ENCODE data around the gene ERH. TPM values are rescaled to one million over a fixed set of nuclear protein-coding genes. Genes with fewer than 3 reads are reported as not detected.

Gene ERH
- total RNA-seq, 1 donor from 2014 or later, result 282 TPM

DNA sequence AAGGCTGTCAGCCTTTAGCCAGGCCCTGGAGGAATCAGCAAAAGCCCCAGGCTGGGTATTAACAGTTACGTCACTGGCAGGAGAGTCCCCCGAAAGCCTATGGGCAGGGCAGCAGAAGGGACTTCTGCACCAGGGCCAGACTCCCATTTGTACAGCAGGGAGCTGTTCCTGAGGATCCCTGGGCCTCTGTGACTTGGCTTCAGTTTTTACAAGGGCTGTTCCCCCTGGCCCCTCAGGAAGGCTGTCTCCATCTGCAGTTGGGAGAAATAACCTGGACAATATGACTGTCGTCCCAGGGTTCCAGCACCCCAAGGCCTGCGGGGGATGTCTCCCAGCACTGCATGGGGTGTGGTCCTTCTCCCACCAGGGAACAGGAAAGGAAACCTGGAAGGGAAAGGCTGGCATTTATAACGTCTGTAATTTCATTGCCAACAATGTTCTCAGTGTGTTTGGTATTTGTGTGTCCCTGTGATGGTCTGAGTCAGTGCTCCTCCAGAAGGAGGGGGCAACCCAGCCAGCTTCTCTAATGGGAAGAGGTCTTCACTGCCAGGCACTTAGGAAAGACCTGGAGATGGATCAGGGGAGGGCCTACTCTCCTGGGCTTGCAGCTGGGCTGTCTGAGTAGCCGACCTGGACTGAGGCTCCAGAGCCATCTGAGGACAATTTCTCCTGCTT, 42.4 kb downstream of the ERH start:
- Mint-ChIP-seq H3K27ac (ENCODE audit: unreplicated experiment) (no peak overlapping the region), H3K4me3 (ENCODE audit: unreplicated experiment) (no peak overlapping the region), H3K36me3 (ENCODE audit: low read depth, unreplicated experiment) (no peaks in the 10 kb centered on the region), H3K9me3 (ENCODE audit: unreplicated experiment) (no peaks in the 10 kb centered on the region), H3K27me3 (ENCODE audit: unreplicated experiment) (peaks cover 7% of the 10 kb centered on the region), H3K4me1 (ENCODE audit: unreplicated experiment) (peaks cover 3% of the 10 kb centered on the region)
- DNase-seq (ENCODE audit: low spot score), result no peak
- no peak for TF ChIP-seq CTCF (IDR thresholded peaks at IDR 0.05; ENCODE audit: unreplicated experiment)

DNA sequence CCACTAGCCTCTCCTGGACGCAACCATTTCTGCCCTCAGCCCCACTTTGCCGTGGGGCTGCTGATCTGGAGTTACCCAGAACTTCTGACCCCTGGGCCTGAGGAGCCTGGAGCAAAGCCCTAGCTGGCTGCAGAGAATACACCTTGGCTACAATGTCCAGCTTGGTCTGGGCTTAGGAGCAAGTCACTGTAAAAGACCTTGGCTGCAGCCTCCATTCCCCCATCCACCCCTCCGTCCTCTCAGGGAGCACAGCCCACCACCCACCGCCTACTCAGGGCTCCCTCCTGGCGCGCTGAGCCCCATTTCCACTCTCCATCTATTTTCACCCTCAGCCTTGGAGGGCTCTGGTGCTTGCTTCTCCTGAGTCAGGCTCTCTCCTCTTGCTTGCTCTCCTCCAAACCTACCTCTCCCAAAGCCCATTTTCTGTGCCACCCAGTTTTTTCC, 42.9 kb downstream of the ERH start:
- Mint-ChIP-seq H3K36me3 (ENCODE audit: low read depth, unreplicated experiment) (no peaks in the 10 kb centered on the region), H3K4me1 (ENCODE audit: unreplicated experiment) (peaks cover 3% of the 10 kb centered on the region), H3K4me3 (ENCODE audit: unreplicated experiment) (no peak overlapping the region), H3K27me3 (ENCODE audit: unreplicated experiment) (peaks cover 7% of the 10 kb centered on the region), H3K27ac (ENCODE audit: unreplicated experiment) (no peak overlapping the region), H3K9me3 (ENCODE audit: unreplicated experiment) (no peaks in the 10 kb centered on the region)
- no peak for DNase-seq (ENCODE audit: low spot score)
- TF ChIP-seq CTCF (IDR thresholded peaks at IDR 0.05; ENCODE audit: unreplicated experiment), result no peak

- DNase-seq (ENCODE audit: low spot score), result no peak
- H3K4me1 Mint-ChIP-seq (ENCODE audit: unreplicated experiment), result peaks cover 3% of the 10 kb centered on the region
- no peak overlapping the region for H3K4me3 Mint-ChIP-seq (ENCODE audit: unreplicated experiment)
- H3K27me3 Mint-ChIP-seq (ENCODE audit: unreplicated experiment), result peaks cover 7% of the 10 kb centered on the region
- no peaks in the 10 kb centered on the region for H3K9me3 Mint-ChIP-seq (ENCODE audit: unreplicated experiment)
- H3K27ac Mint-ChIP-seq (ENCODE audit: unreplicated experiment), result no peak overlapping the region
- no peaks in the 10 kb centered on the region for H3K36me3 Mint-ChIP-seq (ENCODE audit: low read depth, unreplicated experiment)
- TF ChIP-seq CTCF (IDR thresholded peaks at IDR 0.05; ENCODE audit: unreplicated experiment), result no peak
These were observed 43.5 kb downstream of the ERH start for GRCh38 chr14:69354383-69355153.

- H3K4me1 Mint-ChIP-seq (ENCODE audit: unreplicated experiment), result peaks cover 3% of the 10 kb centered on the region
- H3K36me3 Mint-ChIP-seq (ENCODE audit: low read depth, unreplicated experiment), result no peaks in the 10 kb centered on the region
- no peaks in the 10 kb centered on the region for H3K9me3 Mint-ChIP-seq (ENCODE audit: unreplicated experiment)
- DNase-seq (ENCODE audit: low spot score), result no peak
- H3K4me3 Mint-ChIP-seq (ENCODE audit: unreplicated experiment), result no peak overlapping the region
- H3K27ac Mint-ChIP-seq (ENCODE audit: unreplicated experiment), result no peak overlapping the region
- TF ChIP-seq CTCF (IDR thresholded peaks at IDR 0.05; ENCODE audit: unreplicated experiment), result no peak
- peaks cover 6% of the 10 kb centered on the region for H3K27me3 Mint-ChIP-seq (ENCODE audit: unreplicated experiment)
These were observed 44.9 kb downstream of the ERH start for GRCh38 chr14:69353168-69353567.

DNA sequence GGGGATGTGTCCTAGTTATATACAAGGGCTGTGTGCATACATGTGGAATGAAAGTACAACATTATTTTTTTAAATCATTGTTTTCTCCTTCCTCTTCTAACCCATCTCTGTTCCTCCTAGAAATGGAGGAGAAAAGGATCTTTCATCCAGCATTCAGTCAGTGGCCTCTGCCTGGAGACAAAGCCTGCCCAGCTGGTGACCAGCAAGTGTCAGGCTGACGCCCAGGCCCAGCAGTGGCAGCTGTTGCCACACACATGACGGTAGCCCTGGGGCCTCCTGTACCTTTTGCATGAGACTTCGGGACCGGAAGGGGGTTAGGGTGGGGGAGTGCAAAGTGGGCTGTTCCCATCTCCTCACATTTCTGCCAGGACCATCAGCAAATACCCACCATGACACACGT, 46.2 kb downstream of the ERH start:
- H3K27ac Mint-ChIP-seq (ENCODE audit: unreplicated experiment), result no peak overlapping the region
- no peak overlapping the region for H3K4me3 Mint-ChIP-seq (ENCODE audit: unreplicated experiment)
- H3K36me3 Mint-ChIP-seq (ENCODE audit: low read depth, unreplicated experiment), result no peaks in the 10 kb centered on the region
- TF ChIP-seq CTCF (IDR thresholded peaks at IDR 0.05; ENCODE audit: unreplicated experiment), result no peak
- no peak for DNase-seq (ENCODE audit: low spot score)
- H3K4me1 Mint-ChIP-seq (ENCODE audit: unreplicated experiment), result peaks cover 3% of the 10 kb centered on the region
- H3K27me3 Mint-ChIP-seq (ENCODE audit: unreplicated experiment), result peaks cover 5% of the 10 kb centered on the region
- H3K9me3 Mint-ChIP-seq (ENCODE audit: unreplicated experiment), result no peaks in the 10 kb centered on the region

Data from endothelial cell (in vitro differentiated cells).